NCI-H2196 (cell line): ENCODE measurements around the gene AOC3.
"Not testable (repeated sequence)": the region's sequence is repeated elsewhere in the genome, so short reads cannot be mapped to it uniquely, and the experiment has no call there.

Source experiments
- DNase-seq: peaks from one replicate; lab custom pipeline; 2025; ENCODE audit not compliant: unreplicated experiment; lab: John Stamatoyannopoulos, UW

AOC3 gene

DNA sequence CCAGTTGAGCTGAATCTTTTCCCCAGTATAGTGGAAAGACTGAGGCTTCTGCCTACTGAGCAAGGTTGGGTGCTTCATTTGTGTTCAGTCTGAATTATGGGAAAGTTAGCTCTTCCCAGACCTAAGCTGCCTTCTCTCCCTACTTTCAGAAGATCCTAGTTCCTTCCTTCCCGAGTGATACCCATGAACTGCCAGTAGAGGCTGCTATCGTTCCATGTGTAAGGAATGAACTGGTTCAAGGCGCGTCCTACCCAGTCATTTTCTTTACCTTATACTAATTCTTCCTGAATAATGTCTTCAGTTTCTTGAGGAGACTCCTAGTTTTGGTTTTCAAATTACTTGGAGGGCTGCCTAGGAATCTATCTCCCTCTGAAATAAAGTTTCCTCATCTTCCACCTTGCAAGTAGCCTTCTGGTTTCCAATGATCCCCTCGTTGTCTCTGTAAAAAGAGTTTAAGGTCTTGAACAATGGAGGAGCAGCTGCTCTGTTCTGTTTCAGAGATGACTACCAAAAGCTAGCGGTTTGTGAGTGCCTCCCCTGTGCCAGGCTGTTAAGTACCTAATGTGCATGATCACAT lies 7.6 kb upstream of the AOC3 start:
- DNase-seq, result peak; percentile 27

DNA sequence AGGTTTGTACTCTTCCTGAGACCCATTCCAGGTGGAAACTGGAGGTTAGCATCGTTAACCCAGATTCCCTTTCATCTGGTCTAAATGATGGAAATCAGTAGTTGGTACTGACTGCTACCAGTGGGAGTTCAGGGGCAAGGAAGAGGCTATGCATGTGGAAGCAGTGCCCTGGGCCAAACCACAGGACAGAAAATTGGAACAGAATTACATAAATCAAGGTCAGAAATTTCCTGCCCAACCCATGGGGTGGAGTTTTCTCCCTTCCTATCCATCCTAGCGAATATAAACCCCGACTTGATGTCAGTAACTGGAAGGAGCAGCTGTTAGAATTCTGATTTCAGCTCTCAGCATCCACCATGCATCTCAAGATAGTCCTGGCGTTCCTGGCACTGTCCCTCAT lies 6.7 kb upstream of the AOC3 start, which contains the start of gene AOC2:
TSS of gene AOC2 (plus strand) at position 310 of the 400 bp plus-strand sequence. CDS start at position 357, 47 bp downstream.
- DNase-seq, result no peak

GRCh38 chr17:42844761-42845555 lies 6.0 kb upstream of the AOC3 start:
- no peak for DNase-seq

GRCh38 chr17:42845556-42845917 lies 5.5 kb upstream of the AOC3 start:
- no peak for DNase-seq

GRCh38 chr17:42845918-42846593 lies 4.9 kb upstream of the AOC3 start:
- DNase-seq, result no peak

DNA sequence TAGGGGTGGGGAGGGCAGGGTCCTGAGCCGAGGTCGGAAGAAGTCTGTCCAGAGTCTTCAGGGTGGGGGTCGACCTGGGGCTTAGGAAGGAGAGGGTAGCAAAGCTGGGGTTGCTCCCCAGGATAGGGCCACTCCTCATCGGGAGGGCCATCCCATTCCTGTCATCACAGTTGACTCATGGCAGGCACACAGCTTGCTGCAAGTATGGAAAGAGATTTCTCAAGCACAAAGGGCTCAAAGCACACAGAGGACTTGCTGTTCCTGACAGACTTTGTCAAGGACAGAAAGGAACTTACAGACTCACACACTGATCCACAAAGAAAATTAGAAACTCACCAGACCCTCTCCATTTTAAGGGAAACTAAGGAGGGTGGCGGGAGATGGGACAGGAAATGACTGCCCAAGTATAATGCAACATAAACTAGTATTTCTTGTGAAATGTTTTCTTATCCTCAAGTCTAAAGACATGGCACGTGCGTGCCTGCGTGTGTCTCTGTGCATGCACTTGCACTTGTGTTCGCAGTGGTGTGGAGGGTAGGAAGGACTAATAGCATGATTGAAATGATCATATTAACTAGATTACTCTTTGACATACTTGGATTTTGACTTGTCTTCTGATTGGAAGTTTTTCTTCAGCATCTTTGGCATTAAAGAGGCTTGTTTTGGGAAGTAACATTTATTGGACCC lies 4.3 kb upstream of the AOC3 start:
- no peak for DNase-seq

GRCh38 chr17:42848093-42848492 lies 2.9 kb upstream of the AOC3 start:
- DNase-seq, result no peak

GRCh38 chr17:42849031-42849430 lies 2.0 kb upstream of the AOC3 start:
- no peak for DNase-seq

GRCh38 chr17:42849451-42850181 lies 1.4 kb upstream of the AOC3 start:
- no peak for DNase-seq

DNA sequence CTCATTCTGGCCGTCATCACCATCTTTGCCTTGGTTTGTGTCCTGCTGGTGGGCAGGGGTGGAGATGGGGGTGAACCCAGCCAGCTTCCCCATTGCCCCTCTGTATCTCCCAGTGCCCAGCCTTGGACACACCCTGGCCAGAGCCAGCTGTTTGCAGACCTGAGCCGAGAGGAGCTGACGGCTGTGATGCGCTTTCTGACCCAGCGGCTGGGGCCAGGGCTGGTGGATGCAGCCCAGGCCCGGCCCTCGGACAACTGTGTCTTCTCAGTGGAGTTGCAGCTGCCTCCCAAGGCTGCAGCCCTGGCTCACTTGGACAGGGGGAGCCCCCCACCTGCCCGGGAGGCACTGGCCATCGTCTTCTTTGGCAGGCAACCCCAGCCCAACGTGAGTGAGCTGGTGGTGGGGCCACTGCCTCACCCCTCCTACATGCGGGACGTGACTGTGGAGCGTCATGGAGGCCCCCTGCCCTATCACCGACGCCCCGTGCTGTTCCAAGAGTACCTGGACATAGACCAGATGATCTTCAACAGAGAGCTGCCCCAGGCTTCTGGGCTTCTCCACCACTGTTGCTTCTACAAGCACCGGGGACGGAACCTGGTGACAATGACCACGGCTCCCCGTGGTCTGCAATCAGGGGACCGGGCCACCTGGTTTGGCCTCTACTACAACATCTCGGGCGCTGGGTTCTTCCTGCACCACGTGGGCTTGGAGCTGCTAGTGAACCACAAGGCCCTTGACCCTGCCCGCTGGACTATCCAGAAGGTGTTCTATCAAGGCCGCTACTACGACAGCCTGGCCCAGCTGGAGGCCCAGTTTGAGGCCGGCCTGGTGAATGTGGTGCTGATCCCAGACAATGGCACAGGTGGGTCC lies 607 bp downstream of the AOC3 start:
- not testable (repeated sequence) for DNase-seq

DNA sequence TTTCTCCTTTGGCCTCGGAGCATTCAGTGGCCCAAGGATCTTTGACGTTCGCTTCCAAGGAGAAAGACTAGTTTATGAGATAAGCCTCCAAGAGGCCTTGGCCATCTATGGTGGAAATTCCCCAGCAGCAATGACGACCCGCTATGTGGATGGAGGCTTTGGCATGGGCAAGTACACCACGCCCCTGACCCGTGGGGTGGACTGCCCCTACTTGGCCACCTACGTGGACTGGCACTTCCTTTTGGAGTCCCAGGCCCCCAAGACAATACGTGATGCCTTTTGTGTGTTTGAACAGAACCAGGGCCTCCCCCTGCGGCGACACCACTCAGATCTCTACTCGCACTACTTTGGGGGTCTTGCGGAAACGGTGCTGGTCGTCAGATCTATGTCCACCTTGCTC lies 1.4 kb downstream of the AOC3 start:
- no peak for DNase-seq

- no peak for DNase-seq
These were observed 2.0 kb downstream of the AOC3 start for GRCh38 chr17:42853004-42853403.

DNA sequence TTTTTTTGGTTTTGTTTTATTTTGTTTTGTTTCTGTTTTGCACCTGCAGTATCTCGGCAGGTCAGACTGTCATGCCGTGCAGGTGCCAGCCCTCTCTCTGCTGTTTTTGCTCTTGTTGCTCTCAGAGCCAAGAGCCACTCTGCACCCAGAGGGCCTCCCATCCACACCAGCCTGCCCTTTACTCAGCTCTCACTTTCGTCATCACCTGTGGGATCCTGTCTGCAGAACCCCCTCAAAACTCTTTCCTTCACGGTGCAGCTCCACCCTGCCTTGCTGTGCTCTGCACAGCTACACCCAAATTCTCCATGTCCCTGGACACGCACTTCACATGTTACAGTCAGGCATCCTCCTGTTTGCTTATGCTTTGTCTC lies 2.6 kb downstream of the AOC3 start:
- no peak for DNase-seq

DNA sequence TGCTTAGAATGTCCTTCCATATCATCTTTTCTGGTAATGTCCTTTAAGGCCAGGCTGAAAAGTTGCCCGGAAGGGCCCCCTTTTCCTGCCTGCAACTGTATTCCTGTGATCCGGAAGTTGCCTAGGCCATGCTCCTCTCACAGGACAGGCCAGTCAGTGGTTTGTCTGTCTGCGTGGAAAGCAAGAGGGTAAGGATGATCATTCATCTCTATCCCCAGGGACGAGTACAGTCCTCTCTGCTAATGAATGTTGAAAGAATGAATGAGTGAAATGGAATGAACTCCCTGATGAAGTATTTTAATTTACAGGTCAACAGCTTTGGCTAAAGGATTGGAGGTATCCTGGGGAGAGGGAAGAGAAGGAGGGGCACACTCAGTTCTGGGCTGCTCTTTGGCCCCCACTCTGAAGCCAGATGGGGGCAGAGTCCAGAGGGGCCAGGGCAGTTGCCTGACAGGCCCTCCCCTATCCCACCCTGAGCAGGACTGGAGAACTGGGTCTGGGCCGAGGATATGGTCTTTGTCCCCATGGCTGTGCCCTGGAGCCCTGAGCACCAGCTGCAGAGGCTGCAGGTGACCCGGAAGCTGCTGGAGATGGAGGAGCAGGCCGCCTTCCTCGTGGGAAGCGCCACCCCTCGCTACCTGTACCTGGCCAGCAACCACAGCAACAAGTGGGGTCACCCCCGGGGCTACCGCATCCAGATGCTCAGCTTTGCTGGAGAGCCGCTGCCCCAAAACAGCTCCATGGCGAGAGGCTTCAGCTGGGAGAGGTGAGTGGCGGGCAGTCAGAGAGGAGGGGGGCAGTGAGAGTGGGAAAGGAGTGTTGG lies 3.2 kb downstream of the AOC3 start:
- DNase-seq, result no peak

- DNase-seq, result no peak
These were observed 4.1 kb downstream of the AOC3 start for GRCh38 chr17:42855048-42855596.

DNA sequence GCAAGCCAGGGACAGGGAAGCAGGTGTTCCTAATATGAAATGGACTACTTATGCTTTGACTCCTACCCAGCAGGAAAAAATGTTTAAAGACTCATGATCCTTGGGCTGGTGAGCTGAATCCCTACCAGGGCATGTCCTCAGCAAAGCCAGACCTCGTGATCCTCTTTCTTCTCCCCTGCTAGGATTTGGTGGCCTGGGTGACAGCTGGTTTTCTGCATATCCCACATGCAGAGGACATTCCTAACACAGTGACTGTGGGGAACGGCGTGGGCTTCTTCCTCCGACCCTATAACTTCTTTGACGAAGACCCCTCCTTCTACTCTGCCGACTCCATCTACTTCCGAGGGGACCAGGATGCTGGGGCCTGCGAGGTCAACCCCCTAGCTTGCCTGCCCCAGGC lies 5.1 kb downstream of the AOC3 start:
- not testable (repeated sequence) for DNase-seq

DNA sequence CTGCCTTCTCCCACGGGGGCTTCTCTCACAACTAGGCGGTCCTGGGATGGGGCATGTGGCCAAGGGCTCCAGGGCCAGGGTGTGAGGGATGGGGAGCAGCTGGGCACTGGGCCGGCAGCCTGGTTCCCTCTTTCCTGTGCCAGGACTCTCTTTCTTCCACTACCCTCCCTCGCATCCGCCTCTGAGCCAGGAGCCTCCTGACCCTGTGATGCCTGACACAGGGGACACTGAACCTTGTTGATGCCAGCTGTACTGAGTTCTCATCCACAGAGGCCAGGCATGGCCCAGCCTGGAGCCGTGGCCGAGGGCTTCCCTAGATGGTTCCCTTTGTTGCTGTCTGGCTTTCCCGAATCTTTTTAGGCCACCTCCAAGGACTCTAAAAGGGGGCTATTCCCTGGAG lies 5.5 kb downstream of the AOC3 start:
- DNase-seq, result not testable (repeated sequence)

- DNase-seq, result no peak
These were observed 6.4 kb downstream of the AOC3 start for GRCh38 chr17:42857389-42857788.

GRCh38 chr17:42865638-42866094 lies 14.7 kb downstream of the AOC3 start:
- DNase-seq, result no peak
